Measurements from ENCODE around the gene SRRT.

GRCh38 chr7:100865938-100866728, 8.8 kb upstream of the SRRT start:
- TF ChIP-seq CTCF (IDR thresholded peaks at IDR 0.05; ENCODE audit: low read depth, low read length) (no peak), EZH2phosphoT487 (IDR thresholded peaks at IDR 0.05; ENCODE audit: low read depth) (no peak)

Data from OCI-LY3 (cell line).